HL-60 (cell line): Measurements from ENCODE around the gene GP2.

Experiments used
- DNase-seq, 2 experiments: peaks; one replicate each; pipeline ENCODE4 v3.0.0-alpha.2; 2010 to 2020; ENCODE audit warnings: low read depth in 1 of 2, low spot score in 1 of 2
- H3K27ac ChIP-seq: fragments of 250-450 bp; sonication (Bioruptor Pico); replicated peaks from 2 replicates; pipeline ENCODE4 v1.5.1; 2020; ENCODE audit warnings: mild to moderate bottlenecking, moderate library complexity
- H3K27me3 ChIP-seq: fragments of 250-450 bp; sonication (Bioruptor Pico); 2 replicates; pipeline ENCODE4 v1.5.1; 2021; ENCODE audit warnings: mild to moderate bottlenecking, moderate library complexity; ENCODE audit not compliant: insufficient read depth, poor library complexity, severe bottlenecking
- H3K4me3 ChIP-seq: replicated peaks from 2 replicates; pipeline ENCODE4 v1.5.1; 2011; ENCODE audit warnings: mild to moderate bottlenecking, control low read depth, low read length; ENCODE audit not compliant: insufficient read depth
- GABPA ChIP-seq: IDR thresholded peaks from 2 replicates; pipeline ENCODE4 v1.6.1; 2012; ENCODE audit warnings: low read depth
- POLR2AphosphoS5 ChIP-seq: IDR thresholded peaks from 2 replicates; pipeline ENCODE4 v1.6.1; 2012; ENCODE audit warnings: low read depth
- REST ChIP-seq: IDR thresholded peaks from 2 replicates; pipeline ENCODE4 v1.6.1; 2012; ENCODE audit warnings: low read depth; ENCODE audit not compliant: insufficient replicate concordance
- SPI1 ChIP-seq: IDR thresholded peaks from 2 replicates; pipeline ENCODE4 v1.6.1; 2012; ENCODE audit warnings: low read depth, mild to moderate bottlenecking, borderline replicate concordance
- TF ChIP-seq, protein P1 (sequence below): IDR thresholded peaks from one replicate; pipeline ENCODE4 v1.5.1; 2011; ENCODE audit warnings: low read length, control low read depth, inconsistent platforms; ENCODE audit not compliant: insufficient read depth

GP2 gene

DNA sequence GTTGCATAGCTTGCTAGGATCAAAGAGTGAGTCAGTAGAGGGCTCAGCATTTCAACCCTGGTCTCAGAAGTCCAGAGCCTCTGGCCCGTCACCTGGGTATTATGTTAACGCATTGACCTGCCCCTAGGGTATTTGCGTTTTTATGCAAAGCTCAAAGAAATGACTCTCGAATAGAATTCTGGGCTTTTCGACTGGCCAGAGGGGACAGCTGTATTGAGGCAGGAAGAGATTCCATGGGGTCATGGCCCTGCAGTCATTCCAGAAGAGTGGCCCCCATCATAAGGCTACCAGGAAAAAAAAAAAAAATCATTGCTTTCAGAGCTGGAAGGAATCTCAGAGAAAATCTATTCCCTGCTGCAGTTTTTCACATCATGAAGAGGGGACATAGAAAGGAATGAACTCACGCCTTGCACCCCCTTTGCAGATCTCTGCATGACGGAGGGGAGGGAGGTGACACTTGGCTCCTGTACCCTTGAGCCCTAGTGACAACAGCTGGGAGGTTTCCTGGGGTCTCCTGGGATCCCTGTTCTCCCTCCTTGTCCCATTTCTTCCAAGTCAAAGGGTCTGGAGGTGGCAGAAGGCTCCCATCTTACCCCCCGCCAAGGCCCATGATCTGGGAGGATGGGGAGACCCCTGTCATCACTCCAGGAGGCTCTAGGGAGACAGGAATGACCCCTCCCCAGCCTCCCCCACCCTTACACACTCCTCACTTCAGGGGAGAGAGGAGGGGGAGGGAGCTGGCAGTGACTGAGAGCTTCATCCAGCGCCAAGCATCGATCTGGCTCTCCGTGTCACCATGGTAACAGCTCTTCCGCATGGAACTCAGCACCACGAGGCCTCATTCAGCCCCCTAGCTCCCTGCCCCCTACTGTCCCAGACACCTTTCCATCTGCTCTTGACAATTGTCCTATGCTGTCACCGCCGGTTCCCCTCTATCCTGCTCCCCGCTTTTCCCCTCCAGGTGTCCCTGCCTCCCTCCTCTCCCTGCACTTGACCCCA is 35.8 kb downstream of the GP2 start:
- no peak overlapping the region for H3K4me3 ChIP-seq
- no peak overlapping the region for H3K27ac ChIP-seq
- TF ChIP-seq GABPA = no peak
- no peak for DNase-seq
- H3K27me3 ChIP-seq = peaks cover 3% of the 10 kb centered on the region

- TF ChIP-seq GABPA (no peak), SPI1 (no peak), POLR2AphosphoS5 (no peak), REST (no peak)
- TF ChIP-seq, protein P1, sequence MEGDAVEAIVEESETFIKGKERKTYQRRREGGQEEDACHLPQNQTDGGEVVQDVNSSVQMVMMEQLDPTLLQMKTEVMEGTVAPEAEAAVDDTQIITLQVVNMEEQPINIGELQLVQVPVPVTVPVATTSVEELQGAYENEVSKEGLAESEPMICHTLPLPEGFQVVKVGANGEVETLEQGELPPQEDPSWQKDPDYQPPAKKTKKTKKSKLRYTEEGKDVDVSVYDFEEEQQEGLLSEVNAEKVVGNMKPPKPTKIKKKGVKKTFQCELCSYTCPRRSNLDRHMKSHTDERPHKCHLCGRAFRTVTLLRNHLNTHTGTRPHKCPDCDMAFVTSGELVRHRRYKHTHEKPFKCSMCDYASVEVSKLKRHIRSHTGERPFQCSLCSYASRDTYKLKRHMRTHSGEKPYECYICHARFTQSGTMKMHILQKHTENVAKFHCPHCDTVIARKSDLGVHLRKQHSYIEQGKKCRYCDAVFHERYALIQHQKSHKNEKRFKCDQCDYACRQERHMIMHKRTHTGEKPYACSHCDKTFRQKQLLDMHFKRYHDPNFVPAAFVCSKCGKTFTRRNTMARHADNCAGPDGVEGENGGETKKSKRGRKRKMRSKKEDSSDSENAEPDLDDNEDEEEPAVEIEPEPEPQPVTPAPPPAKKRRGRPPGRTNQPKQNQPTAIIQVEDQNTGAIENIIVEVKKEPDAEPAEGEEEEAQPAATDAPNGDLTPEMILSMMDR = no peak
Measured at GRCh38 chr16:20289571-20289970, 37.7 kb downstream of the GP2 start.

GRCh38 chr16:20285993-20286499 is 41.3 kb downstream of the GP2 start:
- Histone ChIP-seq H3K27me3 (no peaks in the 10 kb centered on the region), H3K27ac (no peak overlapping the region), H3K4me3 (no peak overlapping the region)
- TF ChIP-seq SPI1 (no peak), POLR2AphosphoS5 (no peak), REST (no peak), GABPA (no peak)
- TF ChIP-seq, protein P1 = no peak
- DNase-seq = no peak

More at GRCh38 chr16:20289571-20289970, 37.7 kb downstream of the GP2 start:
- DNase-seq = no peak
- no peak overlapping the region for H3K27ac ChIP-seq
- peaks cover 3% of the 10 kb centered on the region for H3K27me3 ChIP-seq
- H3K4me3 ChIP-seq = no peak overlapping the region

GRCh38 chr16:20280259-20280658 is 47.1 kb downstream of the GP2 start:
- TF ChIP-seq POLR2AphosphoS5 (no peak), SPI1 (no peak), REST (no peak), GABPA (no peak)
- TF ChIP-seq, protein P1 = no peak
- H3K27me3 ChIP-seq = no peaks in the 10 kb centered on the region
- H3K4me3 ChIP-seq = no peak overlapping the region
- no peak for DNase-seq
- no peak overlapping the region for H3K27ac ChIP-seq
